Measurements from ENCODE around the gene RNPS1.
"Not testable (repeated sequence)": the region's sequence is repeated elsewhere in the genome, so short reads cannot be mapped to it uniquely, and the experiment has no call there.

Gene RNPS1

GRCh38 chr16:2282262-2282661 lies 14.3 kb upstream of the RNPS1 start:
- DNase-seq: no peak

DNA sequence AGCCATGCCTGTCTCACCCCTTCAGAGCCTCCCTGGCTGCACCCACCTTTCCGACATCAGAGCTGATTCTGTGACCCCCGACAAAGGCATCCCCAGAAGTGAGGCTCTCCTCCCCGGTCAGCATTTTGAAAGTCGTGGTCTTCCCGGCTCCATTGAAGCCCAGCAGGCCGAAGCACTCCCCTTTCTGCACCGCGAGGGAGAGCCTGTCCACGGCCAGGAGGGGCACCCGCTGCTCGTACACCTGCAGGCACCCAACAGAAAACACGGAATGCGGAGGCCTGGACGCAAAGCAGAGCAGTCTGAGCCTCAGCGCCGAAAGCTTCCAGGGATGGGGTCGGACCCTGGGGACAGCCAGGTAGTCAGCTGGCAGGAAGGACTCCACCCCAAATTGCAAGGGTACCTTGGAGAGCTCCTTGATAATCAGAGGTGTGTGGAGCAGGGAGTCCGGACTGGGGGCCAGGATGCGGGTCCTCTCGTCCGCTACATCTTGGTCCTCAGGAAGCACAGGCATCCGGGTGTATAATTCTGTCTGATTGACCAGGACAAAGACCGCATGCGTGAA lies 13.1 kb upstream of the RNPS1 start:
- no peak for DNase-seq

DNA sequence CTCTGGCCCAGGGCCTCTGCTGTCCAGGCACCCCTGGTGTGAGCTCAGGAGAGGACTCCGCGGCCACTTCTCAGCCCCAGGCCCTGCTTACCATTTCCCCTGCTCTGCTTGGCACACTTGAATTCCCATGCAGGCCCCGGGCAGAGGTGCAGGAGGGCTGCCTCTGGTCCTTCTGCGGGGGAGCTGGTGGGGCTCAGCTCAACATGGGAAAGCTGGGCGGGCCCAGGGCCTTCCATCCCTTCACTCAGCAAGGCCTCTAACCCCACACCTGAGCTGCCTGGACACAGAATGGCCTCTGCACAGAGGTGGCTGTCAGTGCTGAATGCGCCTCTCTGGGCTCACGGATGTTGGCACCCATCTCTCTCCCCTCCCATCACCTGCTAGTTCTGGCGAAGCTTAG lies 12.5 kb upstream of the RNPS1 start:
- DNase-seq: no peak

DNA sequence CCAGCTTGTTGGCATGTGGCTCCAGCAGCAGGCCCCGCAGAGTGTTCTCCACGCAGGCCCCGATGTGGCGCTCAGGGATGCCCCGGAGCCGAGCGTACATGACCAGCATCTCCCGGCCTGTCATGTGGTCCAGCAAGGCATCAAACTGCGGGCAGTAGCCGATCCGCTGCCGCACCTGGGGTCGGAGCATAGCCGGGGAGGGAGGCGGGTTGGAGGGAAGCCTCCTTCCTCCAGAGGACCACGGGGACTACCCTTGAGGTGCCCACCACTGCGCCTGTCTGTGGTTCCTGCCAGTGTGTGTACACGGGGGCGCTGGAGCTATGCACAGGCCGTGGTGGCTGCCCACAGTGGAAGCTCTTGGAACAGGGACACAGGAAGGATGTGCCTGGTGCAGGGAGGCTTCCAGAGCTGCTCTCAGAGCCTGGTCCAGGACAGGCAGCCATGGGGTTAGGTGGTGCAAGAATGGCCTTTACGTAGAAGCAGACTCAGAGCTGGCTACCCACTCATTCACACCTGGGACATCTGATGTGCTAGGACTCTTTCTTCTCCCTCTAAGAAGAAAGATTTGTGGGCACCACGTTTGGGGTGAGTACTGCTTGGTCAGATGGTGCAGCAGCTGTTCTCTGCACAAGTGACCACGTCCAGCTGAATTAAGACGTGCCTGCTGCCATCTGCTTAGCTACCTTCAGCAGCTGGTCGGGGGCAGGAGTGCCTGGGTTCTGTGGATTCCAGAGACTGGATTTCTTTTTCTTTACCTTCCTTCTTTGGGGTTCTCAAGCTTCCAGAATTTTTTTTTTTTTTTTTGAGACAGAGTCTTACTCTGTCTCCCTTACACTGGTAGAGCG lies 11.3 kb upstream of the RNPS1 start:
- DNase-seq: no peak

- no peak for DNase-seq
These were observed 10.3 kb upstream of the RNPS1 start for GRCh38 chr16:2278272-2278608.

DNA sequence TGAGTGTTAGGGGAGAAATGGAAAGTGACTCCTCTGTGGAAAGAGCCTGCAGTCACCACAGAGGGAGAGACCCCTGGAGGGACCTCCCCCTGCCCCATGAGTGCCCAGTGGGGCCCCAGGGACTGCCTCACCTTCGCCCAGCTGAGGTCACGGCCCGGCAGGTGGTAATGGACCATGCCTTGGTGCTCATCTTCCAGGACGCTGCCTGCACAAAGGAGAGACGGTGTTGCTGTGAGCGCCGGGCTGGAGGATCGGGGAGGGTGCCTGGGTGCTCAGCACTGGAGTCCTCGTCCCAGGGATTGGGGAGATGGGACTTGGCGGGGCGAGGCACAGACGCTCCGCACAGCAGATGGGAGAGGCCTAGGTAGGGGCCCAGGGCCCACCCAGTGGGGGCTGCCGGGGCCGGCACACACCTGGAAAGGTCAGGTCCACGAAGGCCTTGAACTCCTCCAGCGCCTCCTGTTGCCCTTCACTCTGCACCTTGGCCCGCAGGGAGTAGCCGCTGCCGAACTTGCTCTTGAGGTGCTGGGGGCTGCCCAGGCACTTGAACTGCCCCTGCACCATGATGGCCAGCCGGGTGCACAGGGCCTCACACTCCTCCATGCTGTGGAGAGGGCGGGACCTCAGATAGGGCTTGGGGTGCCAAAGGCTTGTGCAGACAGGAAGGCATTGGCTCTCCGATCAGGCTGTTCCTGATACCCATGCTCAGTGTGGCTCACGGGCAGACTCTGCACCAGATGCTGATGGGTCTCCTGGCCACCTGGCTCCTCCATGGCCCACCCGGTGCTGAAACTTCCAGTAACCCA lies 9.7 kb upstream of the RNPS1 start:
- no peak for DNase-seq

GRCh38 chr16:2276368-2277195 lies 8.7 kb upstream of the RNPS1 start:
- no peak for DNase-seq

DNA sequence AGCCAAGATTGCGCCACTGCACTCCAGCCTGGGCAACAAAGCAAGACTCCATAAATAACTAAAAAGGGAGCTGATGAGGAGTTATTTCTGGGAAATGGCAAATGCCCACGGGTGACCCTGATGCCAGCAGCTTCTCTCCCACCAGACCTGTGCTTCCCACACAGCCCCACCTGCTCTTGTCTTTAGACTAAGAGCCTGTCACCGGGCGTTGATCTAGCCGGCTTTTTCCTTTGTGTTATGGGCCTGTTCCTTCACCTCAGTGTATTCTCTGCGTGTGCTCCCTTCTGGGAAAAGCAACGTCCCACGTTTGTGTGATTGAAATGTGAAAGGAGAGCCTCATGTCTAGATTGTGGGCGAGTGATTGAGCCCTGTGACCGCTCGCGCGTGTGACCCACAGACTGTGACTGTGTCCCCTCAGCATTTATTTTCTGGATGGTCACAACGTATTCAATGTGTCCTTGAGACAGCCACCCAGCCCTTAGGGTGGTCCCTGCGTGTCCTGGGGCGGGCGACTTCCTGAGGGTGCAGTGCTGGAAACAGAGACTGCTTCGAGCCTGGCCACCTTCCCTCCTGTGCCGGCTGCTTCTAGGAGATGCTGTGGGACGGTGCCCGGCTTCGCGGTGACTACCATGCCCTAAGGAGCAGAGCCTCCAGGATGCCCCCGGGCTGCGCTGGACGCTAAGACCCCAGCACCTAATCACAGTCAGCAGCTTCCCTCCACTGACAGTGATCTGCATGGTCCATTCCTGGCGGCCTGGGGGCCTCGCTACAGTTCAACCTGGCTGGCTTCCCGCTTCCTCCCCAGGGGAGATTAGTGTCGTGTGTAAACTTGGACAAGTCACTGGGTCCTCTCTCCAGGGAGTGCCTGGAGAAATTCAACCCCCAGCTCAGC lies 7.8 kb upstream of the RNPS1 start:
- DNase-seq: no peak

- DNase-seq: no peak
These were observed 6.0 kb upstream of the RNPS1 start for GRCh38 chr16:2273931-2274330.

- DNase-seq: no peak
These were observed 5.6 kb upstream of the RNPS1 start for GRCh38 chr16:2273484-2273883.

- no peak for DNase-seq
These were observed 4.0 kb upstream of the RNPS1 start for GRCh38 chr16:2271848-2272461.

DNA sequence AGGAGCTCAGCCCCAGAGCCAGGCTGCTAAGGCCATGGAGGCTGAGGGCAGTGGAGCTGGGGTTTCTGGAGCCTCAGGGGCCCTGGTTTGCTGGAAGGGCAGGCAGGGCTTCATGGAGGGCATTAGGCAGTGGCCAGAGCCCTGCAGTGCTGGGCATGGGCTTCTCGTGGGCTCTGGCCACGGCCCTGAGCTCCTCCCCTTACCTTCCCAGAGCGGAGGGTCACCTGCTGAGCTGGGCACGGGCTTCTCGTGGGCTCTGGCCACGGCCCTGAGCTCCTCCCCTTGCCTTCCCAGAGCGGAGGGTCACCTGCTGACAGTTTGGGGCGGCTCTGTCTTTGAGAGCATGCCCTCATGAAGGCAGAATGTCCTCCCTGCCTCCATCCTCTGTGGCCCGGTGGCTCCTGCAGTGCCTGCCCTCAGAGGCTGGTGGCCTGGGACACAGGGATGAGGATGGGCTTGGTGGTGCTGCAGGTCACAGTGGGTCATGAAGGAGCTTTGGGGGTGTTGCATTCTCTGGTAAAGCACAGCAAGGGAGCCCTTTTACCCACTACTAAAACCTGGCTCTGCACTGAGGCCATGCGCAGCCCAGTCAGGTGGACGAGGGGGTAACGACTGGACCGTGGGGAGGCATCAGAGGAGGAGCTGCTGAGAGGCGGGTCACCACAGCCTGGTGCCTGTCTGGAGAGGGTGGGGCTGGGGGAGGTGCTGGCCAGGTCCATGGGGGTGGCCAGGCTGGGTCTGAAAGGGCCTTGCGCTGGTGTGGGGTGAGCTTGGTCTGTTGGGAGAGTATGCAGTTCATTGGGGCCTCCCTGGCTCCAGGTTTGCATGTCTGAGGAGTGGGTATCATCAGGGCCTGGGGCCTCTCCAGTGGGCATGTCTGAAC lies 2.9 kb upstream of the RNPS1 start:
- DNase-seq: no peak

GRCh38 chr16:2270070-2270462 lies 2.1 kb upstream of the RNPS1 start:
- no peak for DNase-seq

DNA sequence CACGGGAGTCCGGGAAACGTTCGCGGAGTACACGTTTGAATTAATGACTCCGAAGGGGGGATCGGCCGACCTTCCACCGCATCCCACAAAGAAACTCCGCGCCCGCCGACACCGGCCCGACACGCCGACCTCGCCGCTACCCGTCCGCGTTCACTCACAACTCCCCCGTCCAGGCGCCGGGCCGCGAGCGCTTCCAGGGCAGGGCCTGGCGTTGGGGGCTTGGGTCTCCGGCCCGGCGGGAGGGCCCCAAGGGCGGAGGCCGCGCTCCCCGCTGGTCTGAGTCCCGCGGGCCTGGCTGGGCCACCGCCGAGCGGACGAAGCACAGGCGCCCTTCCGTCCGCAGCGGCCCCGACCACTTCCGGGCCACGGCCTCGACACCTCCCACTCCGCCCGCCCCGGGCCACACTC lies 417 bp downstream of the RNPS1 start:
- DNase-seq: not testable (repeated sequence)

GRCh38 chr16:2266887-2267286 lies 1.0 kb downstream of the RNPS1 start:
- not testable (repeated sequence) for DNase-seq

DNA sequence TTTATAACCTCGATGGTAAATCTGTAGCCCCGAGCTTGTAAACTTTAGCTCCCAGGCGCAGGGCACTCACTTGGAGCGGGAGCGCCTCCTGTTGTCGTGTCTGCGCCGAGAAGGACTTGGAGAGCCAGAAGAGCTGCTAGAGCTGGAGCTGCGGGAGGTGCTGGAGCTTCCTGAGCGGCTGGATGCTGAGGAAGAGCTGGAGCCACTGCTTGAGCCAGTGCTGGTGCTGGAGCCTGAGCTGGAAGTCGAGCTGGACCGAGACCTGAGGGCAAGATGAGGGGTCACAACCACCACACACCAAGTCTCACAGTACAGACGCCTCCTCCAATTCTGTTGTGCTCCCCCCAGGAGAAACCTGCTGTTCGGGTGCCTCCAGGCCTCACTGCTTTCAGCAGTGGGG lies 4.9 kb downstream of the RNPS1 start:
- not testable (repeated sequence) for DNase-seq

DNA sequence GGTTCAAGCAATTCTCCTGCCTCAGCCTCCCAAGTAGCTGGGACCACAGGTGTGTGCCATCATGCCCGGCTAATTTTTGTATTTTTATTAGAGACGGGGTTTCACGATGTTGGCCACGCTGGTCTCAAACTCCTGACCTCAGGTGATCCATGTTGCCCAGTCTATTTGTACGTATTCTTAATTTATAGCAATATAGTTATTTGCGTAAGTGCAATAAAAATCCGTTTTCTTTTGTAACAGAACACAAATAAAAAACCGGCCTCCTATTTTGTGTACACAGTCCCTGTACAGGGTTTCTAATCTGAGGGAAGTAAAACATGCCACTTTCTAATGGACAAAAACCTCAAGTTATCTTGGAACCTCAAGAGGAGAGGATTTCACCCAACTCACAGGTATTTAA lies 7.7 kb downstream of the RNPS1 start:
- DNase-seq: no peak

DNA sequence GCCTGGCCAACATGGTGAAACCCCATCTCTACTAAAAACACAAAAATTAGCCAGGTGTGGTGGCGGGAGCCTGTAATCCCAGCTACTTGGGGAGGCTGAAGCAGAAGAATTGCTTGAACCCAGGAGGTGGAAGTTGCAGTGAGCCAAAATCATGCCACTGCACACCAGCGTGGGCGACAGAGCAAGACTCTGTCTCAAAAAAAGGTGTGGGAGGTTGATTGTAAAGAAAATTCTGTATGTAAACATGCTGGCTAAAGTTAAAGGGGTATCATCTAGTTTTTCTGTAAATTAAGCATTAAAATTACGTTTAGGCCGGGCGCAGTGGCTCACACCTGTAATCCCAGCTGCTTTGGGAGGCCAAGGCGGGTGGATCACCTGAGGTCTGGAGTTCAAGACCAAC lies 9.4 kb downstream of the RNPS1 start:
- not testable (repeated sequence) for DNase-seq

- no peak for DNase-seq
These were observed 10.2 kb downstream of the RNPS1 start for GRCh38 chr16:2257726-2258125.

- DNase-seq: no peak
These were observed 11.3 kb downstream of the RNPS1 start for GRCh38 chr16:2256531-2257140.

Data from NCI-H526 treated with DMSO at 0.1 percent for 48 hours (cell line).